ENCODE measurements around the gene POLR1G.

DNA sequence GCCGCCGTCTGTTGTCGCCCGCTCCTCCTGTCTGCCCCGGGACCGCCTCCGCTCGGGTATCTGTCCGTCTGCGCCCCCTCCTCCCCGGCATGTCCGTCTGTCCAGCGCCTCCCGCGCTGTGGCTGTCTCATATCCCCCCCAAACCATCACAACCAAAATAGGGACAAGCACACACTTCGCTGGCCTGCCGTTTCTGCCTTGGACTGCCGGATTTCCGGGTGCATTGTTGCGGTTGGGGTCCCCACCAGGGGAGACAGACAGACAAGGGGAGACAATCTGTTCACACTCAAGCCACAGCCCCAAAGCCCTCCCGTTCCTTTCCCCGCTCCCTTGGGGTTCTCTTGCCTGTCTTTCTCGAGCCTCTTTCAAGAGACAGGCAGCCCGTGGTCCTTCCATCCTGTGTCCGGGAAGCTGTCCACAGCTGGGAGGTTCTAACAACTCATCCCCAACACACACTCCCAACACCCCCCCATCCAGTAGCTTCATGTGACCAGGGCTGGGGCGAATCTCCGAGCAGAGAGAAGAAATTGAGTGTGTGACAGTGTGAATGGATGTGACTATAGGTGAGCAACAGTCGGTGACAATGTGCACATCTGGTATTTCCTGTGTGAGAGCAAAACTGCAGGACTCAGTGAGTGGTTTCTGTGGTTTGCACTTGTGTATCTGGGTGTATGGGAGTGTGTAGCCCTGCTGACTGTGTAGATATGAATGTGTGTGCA lies 44.8 kb downstream of the POLR1G start:
- TF ChIP-seq, protein P1, sequence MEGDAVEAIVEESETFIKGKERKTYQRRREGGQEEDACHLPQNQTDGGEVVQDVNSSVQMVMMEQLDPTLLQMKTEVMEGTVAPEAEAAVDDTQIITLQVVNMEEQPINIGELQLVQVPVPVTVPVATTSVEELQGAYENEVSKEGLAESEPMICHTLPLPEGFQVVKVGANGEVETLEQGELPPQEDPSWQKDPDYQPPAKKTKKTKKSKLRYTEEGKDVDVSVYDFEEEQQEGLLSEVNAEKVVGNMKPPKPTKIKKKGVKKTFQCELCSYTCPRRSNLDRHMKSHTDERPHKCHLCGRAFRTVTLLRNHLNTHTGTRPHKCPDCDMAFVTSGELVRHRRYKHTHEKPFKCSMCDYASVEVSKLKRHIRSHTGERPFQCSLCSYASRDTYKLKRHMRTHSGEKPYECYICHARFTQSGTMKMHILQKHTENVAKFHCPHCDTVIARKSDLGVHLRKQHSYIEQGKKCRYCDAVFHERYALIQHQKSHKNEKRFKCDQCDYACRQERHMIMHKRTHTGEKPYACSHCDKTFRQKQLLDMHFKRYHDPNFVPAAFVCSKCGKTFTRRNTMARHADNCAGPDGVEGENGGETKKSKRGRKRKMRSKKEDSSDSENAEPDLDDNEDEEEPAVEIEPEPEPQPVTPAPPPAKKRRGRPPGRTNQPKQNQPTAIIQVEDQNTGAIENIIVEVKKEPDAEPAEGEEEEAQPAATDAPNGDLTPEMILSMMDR (conservative IDR thresholded peaks at IDR 0.05): no peak
- TF ChIP-seq ZFX (IDR thresholded peaks at IDR 0.05): no peak

Data from C4-2B (cell line).